ENCODE measurements around the gene SYT7. TPM values are rescaled to one million over a fixed set of nuclear protein-coding genes. Genes with fewer than 3 reads are reported as not detected.

SYT7 gene
- total RNA-seq, 1 experiment from 2014 or later, result not detected

- DNase-seq, result no peak
- Histone ChIP-seq H3K9ac (ENCODE audit: low read length) (no peak overlapping the region), H3K36me3 (ENCODE audit: insufficient read depth, low read length) (no peaks in the 10 kb centered on the region), H3K9me2 (replicated peaks; ENCODE audit: insufficient read depth, low read length) (no peaks in the 10 kb centered on the region), H3K79me2 (ENCODE audit: low read length) (no peaks in the 10 kb centered on the region), H3K27me3 (ENCODE audit: low read length) (no peaks in the 10 kb centered on the region), H3K27ac (ENCODE audit: low read length) (no peak overlapping the region), H4K20me1 (ENCODE audit: insufficient read depth, low read depth, low read length) (no peaks in the 10 kb centered on the region), H2AFZ (ENCODE audit: low read length) (no peak overlapping the region), H3K9me3 (ENCODE audit: low read length) (no peaks in the 10 kb centered on the region), H3K4me2 (ENCODE audit: low read depth, low read length, poor library complexity, severe bottlenecking) (no peak overlapping the region), H3K4me3 (ENCODE audit: low read length) (no peak overlapping the region), H3K4me1 (ENCODE audit: low read length) (peaks cover 15% of the 10 kb centered on the region)
Measured at GRCh38 chr11:61495801-61496601, 84.9 kb downstream of the SYT7 start.

GRCh38 chr11:61494381-61494961 is 86.4 kb downstream of the SYT7 start:
- Histone ChIP-seq H3K36me3 (ENCODE audit: insufficient read depth, low read length) (no peaks in the 10 kb centered on the region), H3K27me3 (ENCODE audit: low read length) (no peaks in the 10 kb centered on the region), H3K9me2 (replicated peaks; ENCODE audit: insufficient read depth, low read length) (no peaks in the 10 kb centered on the region), H4K20me1 (ENCODE audit: insufficient read depth, low read depth, low read length) (no peaks in the 10 kb centered on the region), H2AFZ (ENCODE audit: low read length) (no peak overlapping the region), H3K4me2 (ENCODE audit: low read depth, low read length, poor library complexity, severe bottlenecking) (no peak overlapping the region), H3K9me3 (ENCODE audit: low read length) (no peaks in the 10 kb centered on the region), H3K4me3 (ENCODE audit: low read length) (no peak overlapping the region), H3K79me2 (ENCODE audit: low read length) (no peaks in the 10 kb centered on the region), H3K4me1 (ENCODE audit: low read length) (peaks cover 15% of the 10 kb centered on the region), H3K27ac (ENCODE audit: low read length) (no peak overlapping the region), H3K9ac (ENCODE audit: low read length) (no peak overlapping the region)
- DNase-seq, result no peak

- Histone ChIP-seq H4K20me1 (ENCODE audit: insufficient read depth, low read depth, low read length) (no peaks in the 10 kb centered on the region), H2AFZ (ENCODE audit: low read length) (no peak overlapping the region), H3K9me2 (replicated peaks; ENCODE audit: insufficient read depth, low read length) (no peaks in the 10 kb centered on the region), H3K27ac (ENCODE audit: low read length) (no peak overlapping the region), H3K4me2 (ENCODE audit: low read depth, low read length, poor library complexity, severe bottlenecking) (no peak overlapping the region), H3K4me1 (ENCODE audit: low read length) (no peaks in the 10 kb centered on the region), H3K9me3 (ENCODE audit: low read length) (no peaks in the 10 kb centered on the region), H3K4me3 (ENCODE audit: low read length) (no peak overlapping the region), H3K36me3 (ENCODE audit: insufficient read depth, low read length) (no peaks in the 10 kb centered on the region), H3K9ac (ENCODE audit: low read length) (no peak overlapping the region), H3K79me2 (ENCODE audit: low read length) (no peaks in the 10 kb centered on the region), H3K27me3 (ENCODE audit: low read length) (no peaks in the 10 kb centered on the region)
- no peak for DNase-seq
Measured at GRCh38 chr11:61491736-61492395, 89.0 kb downstream of the SYT7 start.

GRCh38 chr11:61489833-61490721 is 90.8 kb downstream of the SYT7 start:
- no peak overlapping the region for H3K27ac ChIP-seq (ENCODE audit: low read length)
- H3K9me2 ChIP-seq (replicated peaks; ENCODE audit: insufficient read depth, low read length), result no peaks in the 10 kb centered on the region
- H2AFZ ChIP-seq (ENCODE audit: low read length), result no peak overlapping the region
- no peaks in the 10 kb centered on the region for H3K27me3 ChIP-seq (ENCODE audit: low read length)
- H3K79me2 ChIP-seq (ENCODE audit: low read length), result no peaks in the 10 kb centered on the region
- DNase-seq, result no peak
- H4K20me1 ChIP-seq (ENCODE audit: insufficient read depth, low read depth, low read length), result no peaks in the 10 kb centered on the region
- H3K36me3 ChIP-seq (ENCODE audit: insufficient read depth, low read length), result no peaks in the 10 kb centered on the region
- H3K4me3 ChIP-seq (ENCODE audit: low read length), result no peak overlapping the region
- no peak overlapping the region for H3K4me2 ChIP-seq (ENCODE audit: low read depth, low read length, poor library complexity, severe bottlenecking)
- H3K9ac ChIP-seq (ENCODE audit: low read length), result no peak overlapping the region
- H3K9me3 ChIP-seq (ENCODE audit: low read length), result no peaks in the 10 kb centered on the region
- no peaks in the 10 kb centered on the region for H3K4me1 ChIP-seq (ENCODE audit: low read length)

GRCh38 chr11:61488651-61489291 is 92.1 kb downstream of the SYT7 start:
- H3K27me3 ChIP-seq (ENCODE audit: low read length), result no peaks in the 10 kb centered on the region
- no peaks in the 10 kb centered on the region for H3K4me1 ChIP-seq (ENCODE audit: low read length)
- H3K79me2 ChIP-seq (ENCODE audit: low read length), result no peaks in the 10 kb centered on the region
- H4K20me1 ChIP-seq (ENCODE audit: insufficient read depth, low read depth, low read length), result no peaks in the 10 kb centered on the region
- no peaks in the 10 kb centered on the region for H3K9me2 ChIP-seq (replicated peaks; ENCODE audit: insufficient read depth, low read length)
- DNase-seq, result no peak
- H3K9me3 ChIP-seq (ENCODE audit: low read length), result no peaks in the 10 kb centered on the region
- H3K4me2 ChIP-seq (ENCODE audit: low read depth, low read length, poor library complexity, severe bottlenecking), result no peak overlapping the region
- H3K9ac ChIP-seq (ENCODE audit: low read length), result no peak overlapping the region
- no peak overlapping the region for H3K27ac ChIP-seq (ENCODE audit: low read length)
- no peak overlapping the region for H2AFZ ChIP-seq (ENCODE audit: low read length)
- no peak overlapping the region for H3K4me3 ChIP-seq (ENCODE audit: low read length)
- H3K36me3 ChIP-seq (ENCODE audit: insufficient read depth, low read length), result no peaks in the 10 kb centered on the region

DNA sequence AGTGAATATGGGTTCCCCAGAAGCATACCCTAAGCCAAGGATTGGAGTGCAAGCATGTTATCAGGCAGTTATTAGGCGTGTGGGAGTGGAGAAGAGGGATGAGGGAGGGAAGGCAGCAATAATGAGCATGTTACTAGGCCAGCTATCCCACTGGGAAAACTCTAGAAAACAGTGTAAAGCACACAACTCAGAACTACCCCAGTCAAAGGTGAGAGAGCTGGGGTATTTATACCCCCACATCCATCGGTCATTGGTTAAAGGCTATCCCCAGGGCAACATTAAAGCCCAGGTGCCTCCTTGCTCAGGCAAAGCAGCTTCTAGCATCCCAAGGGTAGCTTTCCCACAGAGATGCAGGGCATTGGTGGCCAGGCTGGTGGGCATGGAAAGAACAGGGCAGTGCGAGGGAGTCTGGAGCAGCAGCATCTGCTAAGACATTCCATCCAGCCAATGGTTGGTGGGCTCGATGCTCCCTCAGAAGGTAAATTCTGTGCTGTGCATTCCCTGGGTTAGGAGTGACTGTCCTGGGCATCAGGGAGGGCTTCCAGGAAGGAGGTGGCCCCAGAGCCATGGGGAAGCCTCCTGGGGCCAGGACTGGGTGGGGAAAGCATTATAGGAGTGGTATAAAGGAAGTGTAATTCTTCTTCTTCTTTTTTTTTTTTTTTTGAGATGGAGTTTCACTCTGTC is 93.4 kb downstream of the SYT7 start:
- no peak overlapping the region for H2AFZ ChIP-seq (ENCODE audit: low read length)
- H3K9ac ChIP-seq (ENCODE audit: low read length), result no peak overlapping the region
- DNase-seq, result no peak
- no peaks in the 10 kb centered on the region for H3K4me1 ChIP-seq (ENCODE audit: low read length)
- H3K27me3 ChIP-seq (ENCODE audit: low read length), result no peaks in the 10 kb centered on the region
- H3K9me3 ChIP-seq (ENCODE audit: low read length), result no peaks in the 10 kb centered on the region
- no peaks in the 10 kb centered on the region for H4K20me1 ChIP-seq (ENCODE audit: insufficient read depth, low read depth, low read length)
- H3K36me3 ChIP-seq (ENCODE audit: insufficient read depth, low read length), result no peaks in the 10 kb centered on the region
- no peak overlapping the region for H3K27ac ChIP-seq (ENCODE audit: low read length)
- no peaks in the 10 kb centered on the region for H3K79me2 ChIP-seq (ENCODE audit: low read length)
- no peak overlapping the region for H3K4me3 ChIP-seq (ENCODE audit: low read length)
- H3K9me2 ChIP-seq (replicated peaks; ENCODE audit: insufficient read depth, low read length), result no peaks in the 10 kb centered on the region
- H3K4me2 ChIP-seq (ENCODE audit: low read depth, low read length, poor library complexity, severe bottlenecking), result no peak overlapping the region

- no peaks in the 10 kb centered on the region for H3K4me1 ChIP-seq (ENCODE audit: low read length)
- no peaks in the 10 kb centered on the region for H3K79me2 ChIP-seq (ENCODE audit: low read length)
- H3K36me3 ChIP-seq (ENCODE audit: insufficient read depth, low read length), result no peaks in the 10 kb centered on the region
- no peak overlapping the region for H3K4me3 ChIP-seq (ENCODE audit: low read length)
- H3K4me2 ChIP-seq (ENCODE audit: low read depth, low read length, poor library complexity, severe bottlenecking), result no peak overlapping the region
- no peak overlapping the region for H3K9ac ChIP-seq (ENCODE audit: low read length)
- no peaks in the 10 kb centered on the region for H3K27me3 ChIP-seq (ENCODE audit: low read length)
- H3K9me3 ChIP-seq (ENCODE audit: low read length), result no peaks in the 10 kb centered on the region
- no peak overlapping the region for H2AFZ ChIP-seq (ENCODE audit: low read length)
- no peaks in the 10 kb centered on the region for H4K20me1 ChIP-seq (ENCODE audit: insufficient read depth, low read depth, low read length)
- H3K9me2 ChIP-seq (replicated peaks; ENCODE audit: insufficient read depth, low read length), result no peaks in the 10 kb centered on the region
- no peak for DNase-seq
- no peak overlapping the region for H3K27ac ChIP-seq (ENCODE audit: low read length)
Measured at GRCh38 chr11:61486779-61487178, 94.1 kb downstream of the SYT7 start.
